Ecto neural progenitor cell (in vitro differentiated cells): ENCODE measurements around the gene DENND2A.
"Not testable (repeated sequence)": the region's sequence is repeated elsewhere in the genome, so short reads cannot be mapped to it uniquely, and the experiment has no call there.

Experiments
- DNase-seq: peaks from one replicate; pipeline ENCODE4 v3.0.0-alpha.2; 2018; ENCODE audit warnings: low spot score

The DENND2A gene

DNA sequence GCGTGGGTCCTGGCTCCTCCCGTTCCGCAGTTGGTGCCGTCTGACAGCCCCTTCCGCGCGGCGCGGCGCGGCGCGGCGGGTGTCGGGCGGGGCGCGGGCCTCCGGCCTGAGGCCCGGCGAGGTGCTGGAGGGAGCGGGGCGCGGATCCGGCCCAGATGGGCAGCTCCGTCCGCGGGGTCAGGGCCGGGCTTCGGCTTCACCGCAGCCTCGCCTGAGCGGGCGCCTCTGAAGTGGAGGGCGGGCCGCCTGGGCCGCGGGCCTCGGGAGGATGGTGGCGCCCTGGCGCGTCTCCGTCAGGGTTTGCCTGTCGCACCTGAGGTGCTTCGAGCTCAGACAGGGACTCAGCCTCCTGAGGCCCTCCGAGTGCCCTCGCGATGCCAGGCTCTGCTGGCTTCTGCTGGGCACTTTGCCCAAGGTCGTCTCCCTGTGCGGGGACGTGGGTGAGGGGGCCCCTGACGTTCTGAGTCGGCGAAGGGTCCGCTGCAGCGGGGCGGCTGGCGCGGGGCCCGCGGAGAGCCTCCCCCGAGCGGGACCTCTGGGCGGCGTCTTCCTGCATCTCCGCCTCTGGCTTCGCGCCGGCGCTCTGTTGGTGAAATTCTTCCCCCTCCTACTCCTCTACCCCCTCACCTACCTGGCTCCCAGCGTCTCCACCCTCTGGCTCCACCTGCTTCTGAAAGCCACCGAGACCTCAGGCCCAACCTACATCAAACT lies 32.6 kb upstream of the DENND2A start:
- peak; percentile 67 for DNase-seq

DNA sequence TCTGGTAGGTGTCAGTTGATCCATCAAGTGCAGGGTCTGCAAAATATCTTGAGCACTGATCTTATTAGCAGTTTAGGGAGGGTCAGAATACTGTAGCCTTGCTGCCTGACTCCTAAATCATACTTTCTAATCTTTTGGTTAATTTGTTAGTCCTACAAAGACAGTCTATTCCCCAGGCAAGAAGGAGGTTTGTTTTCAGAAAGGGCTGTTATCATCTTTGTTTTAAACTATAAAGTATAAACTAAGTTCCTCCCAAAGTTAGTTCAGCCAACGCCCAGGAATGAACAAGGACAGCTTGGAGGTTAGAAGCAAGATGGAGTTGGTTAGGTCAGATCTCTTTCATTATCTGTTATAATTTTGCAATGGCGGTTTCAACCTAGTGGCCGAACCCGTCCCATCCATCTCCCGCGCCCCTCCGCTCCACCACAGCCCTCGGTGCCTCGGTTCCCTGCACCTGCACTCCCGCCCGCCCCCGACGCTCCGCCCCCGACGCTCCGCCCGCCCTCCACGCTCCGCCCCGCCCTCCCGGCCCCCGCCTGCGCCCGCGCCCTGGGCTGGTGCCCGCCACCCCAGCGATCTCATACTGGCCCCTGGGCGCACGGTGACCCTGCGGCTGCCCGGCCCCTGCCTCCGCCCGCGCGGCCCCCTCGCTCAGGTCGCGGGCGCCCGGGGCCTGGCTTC lies 31.9 kb upstream of the DENND2A start, which contains the start of gene ADCK2:
Gene ADCK2, plus strand, starts transcription at position 564 of the 681 bp plus-strand sequence. CDS start 386 bp downstream, outside the sequence.
- peak; percentile 59 for DNase-seq

DNA sequence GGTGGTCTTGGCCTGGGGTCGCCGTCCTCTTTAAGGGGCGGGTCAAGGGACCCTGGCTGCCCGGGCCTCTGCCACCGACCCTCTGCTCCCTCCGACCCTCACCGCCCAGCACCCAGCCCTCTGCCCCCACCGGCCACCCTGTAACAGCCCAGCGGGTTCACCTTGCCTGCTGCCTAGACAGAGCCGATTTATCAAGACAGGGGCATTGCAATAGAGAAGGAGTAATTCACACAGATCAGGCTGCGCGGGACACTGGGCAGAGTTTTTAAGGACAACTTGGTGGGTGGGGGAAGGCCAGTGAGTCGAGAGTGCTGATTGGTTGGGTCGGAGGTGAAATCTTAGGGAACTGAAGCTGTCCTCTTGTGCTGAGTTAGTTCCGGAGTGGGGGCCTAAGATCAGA lies 31.4 kb upstream of the DENND2A start:
- no peak for DNase-seq

DNA sequence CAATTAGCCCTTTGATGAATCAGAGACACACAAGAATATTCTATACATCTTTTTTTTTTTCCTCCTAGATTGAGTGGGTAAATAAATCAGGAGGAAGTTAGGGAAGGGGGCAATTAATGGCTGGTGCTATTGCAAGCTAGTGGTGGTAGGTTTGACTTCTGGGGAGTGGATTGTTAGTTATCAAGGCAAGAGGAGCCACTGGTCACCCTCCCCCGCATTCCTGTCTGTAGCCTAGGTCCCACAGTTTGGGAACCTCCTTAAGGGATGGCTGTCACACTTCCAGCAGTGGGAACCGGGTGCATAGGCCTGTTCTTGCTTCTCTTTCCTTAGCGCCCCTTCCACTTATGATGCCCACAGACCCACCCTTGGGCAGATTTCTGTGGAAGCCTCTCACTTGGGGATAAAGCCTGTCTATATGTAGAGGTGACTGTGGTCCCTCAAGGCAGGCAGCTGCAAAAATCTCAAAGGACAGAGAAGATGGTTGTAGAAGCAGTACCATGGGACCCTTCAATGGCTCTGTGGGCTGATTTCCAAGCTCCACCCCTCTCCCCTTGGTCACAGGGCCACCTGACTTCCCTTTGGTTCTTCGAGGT lies 29.8 kb upstream of the DENND2A start:
- no peak for DNase-seq

DNA sequence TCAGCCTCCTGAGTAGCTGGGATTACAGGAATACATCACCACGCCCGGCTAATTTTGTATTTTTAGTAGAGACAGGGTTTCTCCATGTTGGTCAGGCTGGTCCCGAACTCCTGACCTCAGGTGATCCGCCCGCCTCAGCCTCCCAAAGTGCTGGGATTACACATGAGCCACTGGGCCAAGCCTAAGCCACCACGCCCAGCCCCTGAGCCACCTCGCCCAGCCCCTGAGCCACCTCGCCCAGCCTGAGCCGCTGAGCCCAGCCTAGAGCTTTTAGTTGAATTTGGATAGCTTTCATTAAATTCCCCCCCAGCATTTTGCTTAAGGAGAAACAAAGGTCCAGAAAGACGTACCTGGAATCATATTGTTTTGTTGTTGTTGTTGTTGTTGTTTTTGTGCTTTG lies 29.2 kb upstream of the DENND2A start:
- DNase-seq: not testable (repeated sequence)

DNA sequence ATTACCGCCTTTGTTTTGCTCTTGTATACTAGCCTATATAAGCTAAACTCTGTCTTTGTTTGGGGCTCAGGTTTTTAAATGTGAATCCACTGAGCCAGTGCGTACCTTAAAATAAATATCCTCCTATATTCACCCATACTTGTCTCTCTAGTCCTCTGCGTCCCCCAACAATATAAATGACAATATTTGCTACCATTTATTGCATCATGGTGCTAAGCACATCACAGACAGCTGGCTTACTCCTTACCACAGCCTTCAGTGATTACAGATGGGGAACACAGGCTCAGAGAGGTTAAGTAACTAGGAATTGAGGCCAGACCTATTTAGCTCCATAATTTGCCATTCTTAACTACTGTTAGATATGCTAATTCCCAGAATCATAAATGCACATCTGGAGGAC lies 28.7 kb upstream of the DENND2A start:
- no peak for DNase-seq

DNA sequence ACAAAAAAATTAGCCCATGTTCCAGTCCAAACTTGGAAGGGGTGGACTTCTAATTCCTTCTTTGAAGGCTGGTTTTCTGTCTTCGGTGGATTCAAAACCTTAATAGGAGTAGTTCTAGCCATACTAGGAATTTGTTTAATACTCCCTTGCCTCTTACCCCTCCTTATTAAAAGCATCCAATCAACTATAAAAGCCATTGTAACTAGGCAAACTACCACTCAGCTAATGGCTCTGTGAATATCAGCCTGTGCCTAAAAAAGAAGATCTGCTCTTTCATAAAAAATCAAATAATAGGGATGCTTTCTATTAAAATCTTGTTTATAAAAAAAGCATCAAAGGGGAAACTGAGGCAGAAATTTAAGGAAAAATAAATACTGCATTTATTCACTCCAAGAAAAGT lies 28.0 kb upstream of the DENND2A start:
- no peak for DNase-seq

DNA sequence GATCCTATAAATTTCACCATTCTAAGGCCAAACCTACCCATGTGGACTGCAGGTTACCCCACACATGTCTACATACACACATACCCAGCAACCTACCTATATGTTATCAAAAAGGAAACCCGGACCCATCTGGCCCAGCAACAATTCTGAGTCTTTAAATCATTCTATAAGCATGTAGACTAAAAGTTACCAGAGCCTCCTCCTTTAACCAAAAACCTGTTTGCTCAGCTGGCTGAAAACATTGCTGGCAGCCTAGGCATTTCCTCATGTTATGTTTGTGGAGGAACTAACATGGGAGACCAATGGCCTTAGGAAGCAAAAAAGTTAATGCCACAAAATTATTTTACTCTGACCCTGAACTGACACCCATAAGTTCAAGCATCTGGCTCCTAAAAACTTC lies 26.9 kb upstream of the DENND2A start:
- no peak for DNase-seq

DNA sequence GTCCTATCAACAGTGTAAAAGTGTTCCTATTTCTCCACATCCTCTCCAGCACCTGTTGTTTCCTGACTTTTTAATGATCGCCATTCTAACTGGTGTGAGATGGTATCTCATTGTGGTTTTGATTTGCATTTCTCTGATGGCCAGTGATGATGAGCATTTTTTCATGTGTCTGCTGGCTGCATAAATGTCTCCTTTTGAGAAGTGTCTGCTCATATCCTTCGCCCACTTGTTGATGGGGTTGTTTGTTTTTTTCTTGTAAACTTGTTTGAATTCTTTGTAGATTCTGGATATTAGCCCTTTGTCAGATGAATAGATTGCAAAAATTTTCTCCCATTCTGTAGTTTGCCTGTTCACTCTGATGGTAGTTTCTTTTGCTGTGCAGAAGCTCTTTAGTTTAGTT lies 22.3 kb upstream of the DENND2A start:
- DNase-seq: not testable (repeated sequence)

DNA sequence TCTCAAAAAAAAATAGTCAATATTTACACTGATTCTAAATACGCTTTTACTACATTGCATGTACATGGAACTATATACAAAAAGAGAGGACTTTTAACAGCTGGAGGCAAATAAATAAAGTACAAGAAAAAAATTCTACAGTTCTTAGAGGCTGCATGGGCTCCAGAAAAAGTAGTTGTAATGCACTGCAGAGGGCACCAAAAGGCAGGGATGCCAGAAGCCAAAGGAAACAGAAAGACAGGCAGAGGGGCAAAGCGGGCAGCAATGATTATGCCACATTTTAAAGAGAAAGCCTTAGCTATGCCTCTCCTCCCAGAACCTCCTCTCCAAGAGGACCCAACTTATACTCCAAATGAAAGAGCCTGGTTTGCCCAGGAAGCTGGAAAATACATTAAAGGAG lies 20.5 kb upstream of the DENND2A start:
- no peak for DNase-seq

DNA sequence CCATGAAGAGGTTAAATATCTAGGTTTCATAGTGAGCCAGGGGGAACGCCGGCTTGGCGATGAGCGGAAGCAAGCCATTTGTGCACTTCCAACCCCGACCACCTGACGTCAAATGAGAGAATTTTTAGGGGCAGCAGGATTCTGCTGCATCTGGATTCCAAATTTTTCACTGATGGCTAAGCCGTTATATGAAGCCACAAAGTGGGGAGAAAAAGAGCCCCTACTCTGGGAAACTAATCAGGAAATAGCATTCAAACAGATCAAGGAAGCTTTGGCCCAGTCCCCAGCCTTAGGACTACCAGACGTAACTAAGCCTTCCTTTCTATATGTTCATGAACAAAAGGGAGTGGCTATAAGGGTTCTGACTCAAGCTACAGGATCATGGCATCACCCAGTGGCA lies 19.2 kb upstream of the DENND2A start:
- no peak for DNase-seq

DNA sequence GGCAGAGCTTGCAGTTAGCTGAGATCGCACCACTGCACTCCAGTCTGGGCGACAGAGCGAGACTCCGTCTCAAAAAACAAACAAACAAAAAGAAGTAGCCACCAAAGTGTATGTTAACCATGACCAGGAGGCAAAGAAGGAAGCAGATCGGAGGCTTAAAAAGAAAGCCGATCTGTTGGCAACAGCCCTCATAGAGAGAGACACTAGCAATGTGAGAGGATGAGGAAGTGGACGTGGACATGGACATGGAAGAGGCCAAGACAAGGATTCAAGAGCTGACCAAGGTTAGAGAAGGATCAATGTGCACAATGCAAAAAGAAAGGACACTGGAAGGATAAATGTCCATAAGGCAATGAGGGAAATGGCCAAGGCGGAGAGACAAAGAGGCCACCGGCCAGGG lies 17.3 kb upstream of the DENND2A start:
- no peak for DNase-seq

DNA sequence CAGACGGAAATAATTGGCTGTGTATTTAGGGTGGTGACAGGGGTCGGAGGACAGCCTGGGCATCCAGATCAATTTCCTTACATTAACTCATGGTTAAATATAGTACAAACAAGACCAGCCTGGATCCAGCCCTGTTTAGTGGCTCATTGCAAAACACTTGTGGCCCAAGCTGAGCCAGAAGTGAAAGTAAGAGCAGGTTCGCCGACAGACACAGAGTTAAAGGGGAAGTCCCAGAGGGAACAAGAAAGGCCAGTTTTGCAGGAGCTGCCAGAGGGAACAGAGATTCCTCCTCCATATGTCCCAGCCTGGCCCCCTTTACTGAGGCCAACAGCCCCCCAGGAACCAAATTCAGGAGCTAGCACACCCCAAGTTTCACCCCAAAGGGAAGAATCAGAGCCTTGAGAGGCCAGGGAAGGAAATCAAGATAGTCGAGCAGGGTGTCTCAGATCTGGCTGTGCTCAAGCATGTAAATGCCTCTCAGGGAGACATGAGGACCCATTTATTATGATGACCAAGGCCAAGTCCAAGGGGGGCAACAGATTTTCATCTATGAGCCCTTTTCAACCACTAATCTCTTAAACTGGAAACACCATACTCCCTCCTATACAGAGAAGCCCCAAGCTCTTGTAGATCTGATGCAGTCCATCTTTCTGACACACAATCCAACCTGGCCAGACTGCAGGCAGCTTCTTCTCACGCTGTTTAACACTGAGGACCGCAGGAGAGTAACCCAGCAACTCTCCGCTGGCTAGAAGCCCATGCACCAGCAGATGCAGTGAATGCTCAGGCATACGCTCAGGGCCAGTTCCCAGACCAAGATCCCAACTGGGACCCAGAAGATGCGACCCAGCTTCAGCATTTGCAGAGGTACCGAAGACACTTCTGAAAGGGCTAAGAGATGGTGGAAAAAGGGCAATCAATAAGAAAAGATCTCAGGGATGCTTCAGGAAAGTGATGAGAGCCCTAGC lies 16.2 kb upstream of the DENND2A start:
- no peak for DNase-seq

DNA sequence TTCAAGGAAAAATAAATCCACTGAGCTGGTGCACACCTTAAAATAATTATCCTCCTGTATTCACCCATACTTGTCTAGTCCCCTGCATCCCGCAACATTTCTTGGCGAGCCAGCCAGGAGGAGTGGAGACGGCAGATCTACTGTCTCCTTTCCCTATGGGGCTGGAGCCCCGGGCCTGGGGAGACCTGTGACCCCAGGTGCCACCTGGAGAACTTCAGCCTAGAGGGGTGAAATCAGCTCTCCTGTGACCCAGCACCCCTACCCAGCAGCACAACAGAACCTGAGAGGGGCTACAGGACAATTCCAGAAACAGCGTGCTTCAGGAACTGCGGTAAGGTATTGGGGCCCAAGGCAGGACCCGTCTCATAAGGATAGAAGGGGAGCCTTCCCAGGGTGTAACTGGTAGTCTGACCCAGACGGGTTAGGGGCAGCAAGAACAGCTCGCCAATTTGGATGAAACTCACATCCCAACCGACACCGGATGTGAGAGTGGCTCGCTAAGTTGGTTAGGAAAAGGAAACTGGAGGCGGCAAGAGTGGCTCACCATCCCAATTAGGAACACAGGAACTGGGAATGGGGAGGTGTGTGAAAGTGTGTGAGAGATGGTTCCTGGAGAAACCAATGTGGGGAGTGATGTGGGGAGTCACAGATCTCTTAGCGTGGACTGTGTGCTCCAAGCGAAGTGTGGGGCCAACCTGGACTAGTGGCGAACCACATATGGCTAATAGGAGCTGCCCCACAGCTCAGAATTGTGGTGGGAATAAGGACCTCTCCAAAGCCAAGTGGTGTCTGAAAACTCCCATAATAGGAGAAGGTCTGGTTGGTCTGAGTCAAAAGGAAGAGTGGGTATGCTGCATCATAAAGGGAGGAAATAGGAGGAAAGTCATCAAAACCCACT lies 15.1 kb upstream of the DENND2A start:
- no peak for DNase-seq

DNA sequence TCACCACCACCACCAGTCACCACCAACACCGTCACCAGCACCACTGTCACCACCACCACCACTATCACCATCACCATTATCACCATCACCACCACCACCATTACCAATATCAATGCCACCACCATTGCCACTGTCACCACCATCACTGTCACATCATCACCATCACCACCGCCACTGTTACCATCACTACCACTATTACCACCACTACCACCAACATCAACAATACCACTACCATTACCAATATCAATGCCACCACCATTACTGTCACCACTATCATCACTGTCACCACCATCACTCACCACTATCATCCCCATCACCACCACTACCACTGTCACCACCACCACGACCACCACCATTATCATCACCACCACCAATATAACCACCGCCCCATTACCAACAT lies 14.0 kb upstream of the DENND2A start:
- DNase-seq: no peak

DNA sequence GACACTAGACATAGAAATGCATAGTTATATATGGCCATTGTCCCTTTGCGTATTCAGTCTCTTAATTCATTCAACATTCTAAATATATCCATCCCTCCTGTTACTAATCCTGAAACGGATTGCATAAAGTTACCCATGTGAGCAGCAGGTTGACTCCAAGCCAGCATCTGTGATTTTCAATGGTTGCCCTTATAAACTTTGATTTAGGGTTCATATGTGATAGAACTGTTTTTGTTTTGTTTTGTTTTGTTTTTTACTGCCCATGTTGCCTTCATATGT lies 13.4 kb upstream of the DENND2A start:
- DNase-seq: no peak

DNA sequence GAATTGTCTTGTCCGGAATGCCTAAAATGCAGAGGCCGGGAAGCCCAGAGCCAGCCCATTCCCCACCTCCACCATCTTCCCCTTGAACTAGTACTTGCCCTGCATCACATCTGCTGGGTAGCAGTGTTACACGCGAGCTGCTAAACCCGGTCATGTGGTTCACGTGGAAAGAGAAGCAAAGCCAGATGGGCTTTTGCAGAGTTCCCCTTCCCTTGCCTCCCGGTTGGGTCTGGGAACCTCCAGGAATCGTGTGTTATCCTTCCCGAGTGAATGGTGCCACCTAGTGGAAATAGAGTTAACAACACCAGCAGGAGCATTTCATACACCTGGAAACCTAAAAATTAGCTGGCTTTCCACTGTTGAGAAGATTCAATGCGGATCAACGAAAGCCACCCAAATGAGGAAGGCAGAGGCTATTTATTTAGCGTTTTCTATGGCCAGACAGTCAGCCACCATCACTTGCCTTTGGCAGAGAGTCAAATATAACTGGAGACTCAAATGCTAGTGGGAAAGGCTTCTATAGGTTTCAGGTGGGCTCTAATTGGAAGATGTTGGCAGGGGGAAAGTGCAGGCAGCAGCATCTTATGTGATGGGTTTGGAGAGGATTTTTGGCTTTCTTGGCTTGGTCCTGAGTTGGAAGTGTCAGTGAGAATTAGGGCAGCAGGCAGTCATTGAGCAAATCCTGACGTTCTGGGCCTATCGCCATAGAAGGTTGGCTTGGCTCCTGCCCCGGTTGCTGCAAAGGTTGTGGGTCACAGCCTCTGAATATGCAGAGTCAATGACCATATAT lies 12.9 kb upstream of the DENND2A start:
- DNase-seq: peak; percentile 73

DNA sequence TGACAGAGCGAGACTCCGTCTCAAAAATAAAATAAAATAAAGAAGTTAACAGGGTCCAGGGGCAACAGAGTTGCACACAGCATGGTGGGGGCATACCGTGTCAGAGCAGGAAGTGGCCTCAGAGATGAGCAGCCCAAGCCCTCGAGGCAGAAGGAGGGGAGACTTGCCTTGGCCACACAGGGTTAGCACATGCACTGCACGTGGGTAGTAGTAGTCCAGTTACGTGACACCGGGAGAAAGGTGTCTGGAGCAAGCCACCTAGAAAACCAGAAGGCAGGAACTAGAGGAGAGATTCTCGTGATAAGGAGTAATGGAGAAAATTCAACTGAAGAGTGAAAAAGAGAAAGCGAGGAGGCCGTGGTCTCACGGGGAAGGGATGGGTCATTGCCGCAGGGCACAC lies 9.8 kb upstream of the DENND2A start:
- DNase-seq: no peak

DNA sequence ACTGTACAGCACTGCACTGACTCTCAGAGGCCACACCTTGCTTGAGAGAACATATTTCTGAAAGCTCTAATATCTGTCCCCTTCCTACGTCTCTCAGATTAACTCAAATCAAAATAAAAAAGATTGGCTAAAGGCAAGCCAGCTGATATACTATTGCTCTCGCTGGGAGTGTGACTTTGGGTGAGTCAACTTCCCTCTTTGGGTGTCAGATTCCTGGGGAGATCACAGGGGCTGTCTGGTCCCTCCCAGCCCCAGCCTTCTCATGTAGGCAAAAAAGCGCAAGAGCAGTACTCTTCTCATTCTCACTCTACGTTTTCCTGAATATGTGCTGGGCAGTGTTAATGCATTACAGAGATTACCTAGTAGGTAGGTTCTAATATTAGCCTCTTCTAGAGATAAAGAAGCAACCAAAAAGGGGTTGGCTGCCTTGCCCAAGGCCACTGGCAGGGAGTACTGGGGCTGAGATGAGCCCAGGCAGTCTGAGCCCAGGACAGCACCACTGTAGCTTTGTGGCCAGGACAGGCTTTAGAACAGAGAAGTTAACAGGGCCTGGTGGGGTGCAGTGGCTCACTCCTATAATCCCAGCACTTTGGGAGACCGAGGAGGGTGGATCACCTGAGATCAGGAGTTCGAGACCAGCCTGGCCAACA lies 9.1 kb upstream of the DENND2A start:
- DNase-seq: no peak
